Thymus (tissue), 11 donors: ENCODE measurements around the gene KLF3. TPM values are rescaled to one million over a fixed set of nuclear protein-coding genes. Genes with fewer than 3 reads are reported as not detected.
A peak's percentile ranks its signal among the peaks of the same experiment; 100 is the strongest.

Experiments
- DNase-seq, 9 donors: peaks; one replicate each; pipeline ENCODE4 v3.0.0-alpha.2; 2013; ENCODE audit warnings: low spot score in 9 of 9, low read depth in 6 of 9, missing footprints in 1 of 9
- H3K27ac ChIP-seq, 2 donors: one replicate each; pipeline ENCODE4 v1.5.1; 2013; ENCODE audit warnings: control low read depth in 1 of 2, low read depth in 1 of 2, low read length in 1 of 2, mild to moderate bottlenecking in 1 of 2, moderate library complexity in 1 of 2
- H3K27me3 ChIP-seq, 2 donors: one replicate each; pipeline ENCODE4 v1.5.1; 2013; ENCODE audit warnings: low read length in 1 of 2; ENCODE audit not compliant: control insufficient read depth in 2 of 2, insufficient read depth in 1 of 2
- H3K36me3 ChIP-seq, 2 donors: one replicate each; pipeline ENCODE4 v1.5.1; 2013; ENCODE audit warnings: low read length in 1 of 2, mild to moderate bottlenecking in 1 of 2, moderate library complexity in 1 of 2; ENCODE audit not compliant: control insufficient read depth in 2 of 2, insufficient read depth in 2 of 2
- H3K4me1 ChIP-seq, 2 donors: one replicate each; pipeline ENCODE4 v1.5.1; 2013; ENCODE audit warnings: low read length in 2 of 2; ENCODE audit not compliant: control insufficient read depth in 2 of 2, insufficient read depth in 2 of 2
- H3K4me3 ChIP-seq, 2 donors: one replicate each; pipeline ENCODE4 v1.5.1; 2013; ENCODE audit warnings: low read length in 2 of 2, control low read depth in 1 of 2, mild to moderate bottlenecking in 1 of 2
- H3K9me3 ChIP-seq, 2 donors: one replicate each; pipeline ENCODE4 v1.5.1; 2013; ENCODE audit warnings: low read length in 1 of 2, mild to moderate bottlenecking in 1 of 2; ENCODE audit not compliant: control insufficient read depth in 2 of 2, insufficient read depth in 1 of 2
- WGBS: extraction: QIAGEN DNeasy Blood & Tissue Kit; methylation state at CpG from one replicate; pipeline ENCODE4 v1.1.7; 2013; 5-methylcytosine and 5-hydroxymethylcytosine counted together
- polyA plus RNA-seq: library from polyadenylated mRNA; stranded (reverse); fragments of 200-250 nt; gene quantifications from one replicate; pipeline ENCODE4 v1.2.3, GENCODE V29; 2013
- total RNA-seq: library from RNA; stranded (reverse); fragments of 120-200 nt; gene quantifications from one replicate; pipeline ENCODE4 v1.2.4, GENCODE V29; 2013
- donor health status: healthy.

KLF3 gene
- total and polyA plus RNA-seq, 2 donors, result 11.0 to 23.8 TPM

GRCh38 chr4:38662522-38663089 lies 1.4 kb upstream of the KLF3 start:
- peaks cover 0 to 2% of the 10 kb centered on the region in 2 donors for H3K9me3 ChIP-seq
- 48% methylated on average over 26 of the region's 26 CpGs for WGBS
- peak overlapping the region; percentile 77 to 96 for H3K27ac ChIP-seq
- peaks cover 3 to 18% of the 10 kb centered on the region in 2 donors for H3K27me3 ChIP-seq
- peak overlapping the region; percentile 52 to 93 for H3K4me3 ChIP-seq
- H3K36me3 ChIP-seq, result no peaks in the 10 kb centered on the region
- H3K4me1 ChIP-seq, result peaks cover 14 to 33% of the 10 kb centered on the region in 2 donors
- no peak for DNase-seq

- Histone ChIP-seq H3K4me1 (peaks cover 15 to 35% of the 10 kb centered on the region in 2 donors), H3K9me3 (peaks cover 0 to 2% of the 10 kb centered on the region in 2 donors), H3K27ac (peak overlapping the region; percentile 77 to 96), H3K27me3 (peaks cover 3 to 18% of the 10 kb centered on the region in 2 donors), H3K4me3 (peak overlapping the region; percentile 52 to 93), H3K36me3 (no peaks in the 10 kb centered on the region)
- DNase-seq, result peak in 1 of 9 donors; percentile 64
- under 1% methylated on average over 83 of the region's 85 CpGs for WGBS
Observed at GRCh38 chr4:38663090-38663800, 754 bp upstream of the KLF3 start.

- H3K27me3 ChIP-seq, result peaks cover 3 to 18% of the 10 kb centered on the region in 2 donors
- 2% methylated on average over 52 of the region's 53 CpGs for WGBS
- H3K4me1 ChIP-seq, result peaks cover 15 to 39% of the 10 kb centered on the region in 2 donors
- H3K36me3 ChIP-seq, result no peaks in the 10 kb centered on the region
- peaks cover 0 to 2% of the 10 kb centered on the region in 2 donors for H3K9me3 ChIP-seq
- peak overlapping the region; percentile 68 to 93 for H3K4me3 ChIP-seq
- peak in 3 of 9 donors; percentile 44 to 67 (median 49) for DNase-seq
- peak overlapping the region; percentile 83 to 87 for H3K27ac ChIP-seq
Observed at GRCh38 chr4:38664706-38665401, 855 bp downstream of the KLF3 start.

GRCh38 chr4:38665551-38666411 lies 1.8 kb downstream of the KLF3 start:
- Histone ChIP-seq H3K4me1 (peaks cover 15 to 48% of the 10 kb centered on the region in 2 donors), H3K27ac (peak overlapping the region in 1 of 2 donors; percentile 92), H3K9me3 (peaks cover 0 to 2% of the 10 kb centered on the region in 2 donors), H3K27me3 (peaks cover 3 to 18% of the 10 kb centered on the region in 2 donors), H3K4me3 (peak overlapping the region; percentile 9 to 68), H3K36me3 (no peaks in the 10 kb centered on the region)
- 33% methylated on average over 5 of the region's 5 CpGs for WGBS
- no peak for DNase-seq

GRCh38 chr4:38666766-38667084 lies 2.7 kb downstream of the KLF3 start:
- peaks cover 15 to 52% of the 10 kb centered on the region in 2 donors for H3K4me1 ChIP-seq
- peaks cover 0 to 1% of the 10 kb centered on the region in 2 donors for H3K9me3 ChIP-seq
- H3K27ac ChIP-seq, result peak overlapping the region; percentile 92 to 93
- H3K27me3 ChIP-seq, result peaks cover 3 to 18% of the 10 kb centered on the region in 2 donors
- 18% methylated on average over 1 of the region's 1 CpG for WGBS
- H3K36me3 ChIP-seq, result no peaks in the 10 kb centered on the region
- H3K4me3 ChIP-seq, result peak overlapping the region; percentile 29 to 46
- no peak for DNase-seq

GRCh38 chr4:38667085-38667893 lies 3.3 kb downstream of the KLF3 start:
- Histone ChIP-seq H3K27ac (peak overlapping the region; percentile 92 to 93), H3K9me3 (no peaks in the 10 kb centered on the region), H3K27me3 (peaks cover 3 to 13% of the 10 kb centered on the region in 2 donors), H3K4me3 (peak overlapping the region; percentile 29 to 46), H3K36me3 (no peaks in the 10 kb centered on the region), H3K4me1 (peaks cover 14 to 52% of the 10 kb centered on the region in 2 donors)
- peak in 8 of 9 donors; percentile 50 to 89 (median 74) for DNase-seq
- 11% methylated on average over 11 of the region's 11 CpGs for WGBS

- Histone ChIP-seq H3K27me3 (peaks cover 0 to 6% of the 10 kb centered on the region in 2 donors), H3K4me1 (peaks cover 10 to 55% of the 10 kb centered on the region in 2 donors), H3K9me3 (no peaks in the 10 kb centered on the region), H3K27ac (no peak overlapping the region), H3K36me3 (no peaks in the 10 kb centered on the region), H3K4me3 (no peak overlapping the region)
- no peak for DNase-seq
- WGBS, result 91% methylated on average over 2 of the region's 2 CpGs
Observed at GRCh38 chr4:38668203-38668971, 4.4 kb downstream of the KLF3 start.
